SK-N-MC (cell line): Measurements from ENCODE around the gene EPN2.

Experiments
- EZH2 ChIP-seq: fragments of 200-600 bp; sonication (generic); IDR thresholded peaks from one replicate; pipeline ENCODE4 v1.6.1; 2017; ENCODE audit warnings: antibody characterized with exemption
- FOXP2 ChIP-seq: optimal IDR thresholded peaks from 2 replicates; pipeline ENCODE3; 2011; ENCODE audit warnings: mild to moderate bottlenecking, moderate library complexity; ENCODE audit not compliant: insufficient read depth; ENCODE audit errors: extremely low read length, control extremely low read depth
- POLR2AphosphoS5 ChIP-seq: IDR thresholded peaks from 2 replicates; pipeline ENCODE4 v1.6.1; 2012; ENCODE audit warnings: mild to moderate bottlenecking, low read depth, low read length, borderline replicate concordance

DNA sequence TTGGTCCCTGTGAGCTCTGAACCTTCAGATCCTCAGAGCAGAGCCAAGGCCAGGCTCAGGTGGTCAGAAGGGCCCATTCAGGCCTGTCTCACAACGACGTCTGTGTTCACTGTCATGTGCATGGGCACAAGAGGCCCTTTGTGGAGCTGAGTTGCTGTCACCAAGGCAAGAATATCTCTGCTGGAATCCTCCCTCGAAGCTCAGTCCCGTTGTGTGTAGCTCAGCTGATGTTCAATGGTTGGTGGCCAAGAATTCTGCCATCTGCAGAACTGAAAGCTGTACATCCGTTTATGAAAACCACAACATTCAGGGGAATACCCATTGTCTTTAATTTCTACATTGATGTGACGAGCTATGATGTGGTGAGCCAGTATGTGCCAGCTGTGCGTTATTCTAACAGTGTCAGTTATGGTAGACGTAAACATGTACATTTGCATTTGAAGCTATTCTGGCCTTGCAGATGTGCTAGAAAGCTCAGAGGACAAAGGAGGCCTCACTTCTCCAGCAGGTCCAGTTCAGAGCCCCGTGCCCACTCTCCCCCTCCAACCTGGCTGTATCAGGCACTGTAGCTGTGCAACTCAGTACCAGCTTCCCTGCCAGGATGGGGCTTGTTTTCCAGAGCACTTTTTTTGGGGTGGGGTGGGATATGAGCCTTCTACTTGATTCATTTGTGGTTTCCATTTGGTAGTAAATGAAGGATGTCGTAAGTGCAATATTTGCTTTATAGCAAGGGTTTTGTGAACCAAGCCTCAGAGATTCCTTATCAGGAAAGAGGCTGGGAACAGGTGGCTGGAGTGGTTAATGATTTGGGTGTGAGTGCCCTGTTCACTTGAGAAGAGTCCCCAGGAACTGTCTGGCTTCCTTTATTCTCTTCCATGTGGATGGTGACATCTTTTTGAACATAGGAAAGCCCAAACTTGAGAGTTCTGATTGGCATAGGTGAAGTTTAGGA, 69.3 kb downstream of the EPN2 start:
- TF ChIP-seq EZH2 (no peak), POLR2AphosphoS5 (no peak), FOXP2 (no peak)
